Coronary artery (tissue), 2 donors: ENCODE measurements around the gene SUV39H2.
"Not testable (repeated sequence)": the region's sequence is repeated elsewhere in the genome, so short reads cannot be mapped to it uniquely, and the experiment has no call there.

Experiments
- DNase-seq: peaks from one replicate; pipeline ENCODE4 v3.0.0-alpha.2; 2017; ENCODE audit warnings: low spot score
- H3K27ac ChIP-seq, 2 donors: fragments of 200-600 bp; sonication (generic); one replicate each; pipeline ENCODE4 v1.5.1; 2016 to 2019
- H3K4me3 ChIP-seq: fragments of 200-600 bp; sonication (generic); 2 replicates; pipeline ENCODE4 v1.5.1; 2016; ENCODE audit warnings: mild to moderate bottlenecking, moderate library complexity
- CTCF ChIP-seq: fragments of 200-600 bp; sonication (generic); IDR thresholded peaks from one replicate; pipeline ENCODE4 v1.5.1; 2019; ENCODE audit warnings: antibody characterized with exemption

The SUV39H2 gene

DNA sequence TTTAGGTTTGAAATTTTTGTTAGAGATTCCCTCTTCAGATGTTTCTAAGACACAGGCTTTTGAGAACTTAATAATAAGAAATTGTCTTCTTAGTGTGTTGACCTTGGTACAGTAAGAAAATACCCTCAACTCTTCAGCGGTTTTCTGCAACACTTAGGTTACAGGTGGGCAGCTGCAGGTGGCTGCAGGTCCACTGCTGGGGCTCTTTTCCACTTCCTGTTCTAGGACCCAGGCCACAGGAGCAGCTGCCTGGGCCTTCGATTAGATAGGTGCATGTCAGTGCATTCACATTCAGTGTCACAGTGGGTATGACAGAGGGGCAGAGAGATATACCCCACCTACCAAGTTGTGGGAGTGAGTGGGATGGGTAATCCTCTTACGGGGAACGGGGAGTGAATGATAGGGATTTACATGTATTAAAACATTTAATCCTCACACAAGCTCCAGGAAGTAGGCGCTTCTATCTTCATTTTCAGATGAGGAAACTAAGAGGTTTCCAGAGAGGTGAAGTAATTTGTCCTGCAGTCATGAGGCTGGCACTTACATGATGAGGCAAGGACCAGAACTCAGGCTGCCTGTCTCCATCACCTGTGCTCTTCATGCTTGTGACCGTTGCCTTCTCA, 20.2 kb upstream of the SUV39H2 start:
- no peak overlapping the region for H3K27ac ChIP-seq
- TF ChIP-seq CTCF, result no peak
- no peak overlapping the region for H3K4me3 ChIP-seq
- DNase-seq, result no peak

DNA sequence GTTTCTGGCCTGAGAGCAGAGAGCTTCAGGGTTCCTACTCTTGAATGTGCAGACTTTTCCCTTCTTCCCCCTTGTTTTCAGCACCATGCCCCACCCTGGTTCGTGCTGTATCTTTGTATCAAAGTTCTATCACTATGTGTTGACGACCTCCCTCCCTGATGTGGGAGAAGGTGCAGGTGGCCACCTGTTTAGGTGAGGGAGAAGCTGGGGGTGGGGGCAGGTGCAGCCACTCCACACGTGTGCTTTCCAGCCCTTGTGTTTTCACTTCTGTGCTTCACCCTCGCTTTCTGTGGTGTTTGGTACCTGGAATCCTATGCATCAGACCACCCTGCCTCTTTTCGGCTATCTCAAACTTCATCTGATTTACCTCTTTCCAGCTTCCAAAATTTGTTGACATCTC, 19.6 kb upstream of the SUV39H2 start:
- no peak for DNase-seq
- H3K27ac ChIP-seq, result no peak overlapping the region
- no peak overlapping the region for H3K4me3 ChIP-seq
- no peak for TF ChIP-seq CTCF

GRCh38 chr10:14859775-14860174, 18.9 kb upstream of the SUV39H2 start:
- Histone ChIP-seq H3K4me3 (no peak overlapping the region), H3K27ac (no peak overlapping the region)
- TF ChIP-seq CTCF, result no peak
- DNase-seq, result no peak

GRCh38 chr10:14860791-14861190, 17.9 kb upstream of the SUV39H2 start:
- H3K4me3 ChIP-seq, result no peak overlapping the region
- H3K27ac ChIP-seq, result no peak overlapping the region
- no peak for DNase-seq
- TF ChIP-seq CTCF, result no peak

- not testable (repeated sequence) for DNase-seq, H3K4me3 ChIP-seq, H3K27ac ChIP-seq
Measured at GRCh38 chr10:14864466-14864865, 14.2 kb upstream of the SUV39H2 start.

DNA sequence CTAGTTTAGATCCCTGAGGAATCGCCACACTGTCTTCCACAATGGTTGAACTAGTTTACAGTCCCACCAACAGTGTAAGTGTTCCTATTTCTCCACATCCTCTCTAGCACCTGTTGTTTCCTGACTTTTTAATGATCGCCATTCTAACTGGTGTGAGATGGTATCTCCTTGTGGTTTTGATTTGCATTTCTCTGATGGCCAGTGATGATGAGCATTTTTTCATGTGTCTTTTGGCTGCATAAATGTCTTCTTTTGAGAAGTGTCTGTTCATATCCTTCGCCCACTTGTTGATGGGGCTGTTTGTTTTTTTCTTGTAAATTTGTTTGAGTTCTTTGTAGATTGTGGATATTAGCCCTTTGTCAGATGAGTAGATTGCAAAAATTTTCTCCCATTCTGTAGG, 13.8 kb upstream of the SUV39H2 start:
- not testable (repeated sequence) for DNase-seq, H3K4me3 ChIP-seq, H3K27ac ChIP-seq

- Histone ChIP-seq H3K27ac (no peak overlapping the region), H3K4me3 (no peak overlapping the region)
- no peak for DNase-seq
- no peak for TF ChIP-seq CTCF
Measured at GRCh38 chr10:14873090-14873760, 5.4 kb upstream of the SUV39H2 start.

GRCh38 chr10:14875941-14876340, 2.7 kb upstream of the SUV39H2 start:
- Histone ChIP-seq H3K27ac (no peak overlapping the region), H3K4me3 (no peak overlapping the region)
- DNase-seq, result no peak
- no peak for TF ChIP-seq CTCF
